NCI-H2029 (cell line): ENCODE data around the gene EPHX1.
"Not testable (repeated sequence)": the region's sequence is repeated elsewhere in the genome, so short reads cannot be mapped to it uniquely, and the experiment has no call there.

ENCODE experiments used
- DNase-seq: peaks from one replicate; lab custom pipeline; 2025; lab: John Stamatoyannopoulos, UW

The EPHX1 gene

GRCh38 chr1:225809842-225810578 is at the start of gene EPHX1:
EPHX1 (plus strand) TSS chr1:225810124; CDS start chr1:225828730, 18,606 bp downstream.
- DNase-seq: peak; percentile 77

DNA sequence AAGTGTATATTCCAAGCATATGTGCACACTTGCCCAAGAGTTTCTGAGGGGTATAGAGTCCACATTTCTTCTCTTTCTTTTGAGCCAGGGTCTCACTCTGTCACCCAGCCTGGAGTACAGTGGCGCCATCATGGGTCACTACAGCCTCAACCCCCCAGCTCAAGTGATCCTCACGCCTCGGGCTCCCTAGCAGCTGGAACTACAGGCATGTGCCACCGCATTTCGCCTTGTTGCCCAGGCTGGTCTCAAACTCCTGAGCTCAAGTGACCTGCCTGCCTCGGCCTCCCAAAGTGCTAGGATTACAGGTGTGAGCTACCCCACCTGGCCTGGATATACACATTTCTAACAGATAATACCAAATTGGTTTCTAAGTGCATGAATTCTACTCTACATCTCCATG is 49.4 kb upstream of the EPHX1 start:
- no peak for DNase-seq

DNA sequence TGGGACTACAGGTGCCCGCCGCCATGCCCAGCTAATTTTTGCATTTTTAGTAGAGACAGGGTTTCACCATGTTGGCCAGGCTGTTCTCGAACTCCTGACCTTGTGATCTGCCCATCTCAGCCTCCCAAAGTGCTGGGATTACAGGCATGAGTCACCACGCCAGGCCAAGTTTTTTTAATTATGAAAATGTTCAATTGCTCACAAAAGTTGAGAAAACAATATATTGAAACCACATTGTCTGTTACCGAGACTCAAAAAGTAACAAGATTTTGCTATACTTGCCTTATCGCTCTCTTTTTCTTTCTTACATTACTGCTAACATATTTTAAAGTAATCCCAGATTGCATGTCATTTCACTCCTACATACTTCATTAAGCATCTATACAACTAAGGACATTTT is 48.5 kb upstream of the EPHX1 start:
- DNase-seq: not testable (repeated sequence)

DNA sequence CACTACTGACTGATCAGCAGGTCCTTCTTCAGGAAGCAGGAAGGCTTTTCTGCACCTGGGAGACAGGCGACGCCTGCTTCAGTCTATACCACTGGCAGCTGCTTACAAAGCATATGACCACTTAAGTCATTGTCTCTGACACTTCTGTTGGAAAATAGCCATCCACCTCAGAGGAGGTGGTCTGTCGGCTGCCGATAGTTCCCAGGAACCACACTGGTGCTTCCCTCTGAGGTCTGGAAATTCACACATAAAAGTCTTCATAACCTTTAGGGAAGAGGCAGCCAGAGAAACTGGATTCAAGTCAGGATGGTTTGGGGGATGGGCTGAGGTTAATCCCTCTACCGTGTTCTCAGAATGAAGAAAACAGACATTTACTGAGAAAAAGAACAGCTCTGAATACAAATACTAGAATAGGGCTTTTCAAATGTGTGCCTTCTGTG is 47.9 kb upstream of the EPHX1 start:
- peak; percentile 84 for DNase-seq

DNA sequence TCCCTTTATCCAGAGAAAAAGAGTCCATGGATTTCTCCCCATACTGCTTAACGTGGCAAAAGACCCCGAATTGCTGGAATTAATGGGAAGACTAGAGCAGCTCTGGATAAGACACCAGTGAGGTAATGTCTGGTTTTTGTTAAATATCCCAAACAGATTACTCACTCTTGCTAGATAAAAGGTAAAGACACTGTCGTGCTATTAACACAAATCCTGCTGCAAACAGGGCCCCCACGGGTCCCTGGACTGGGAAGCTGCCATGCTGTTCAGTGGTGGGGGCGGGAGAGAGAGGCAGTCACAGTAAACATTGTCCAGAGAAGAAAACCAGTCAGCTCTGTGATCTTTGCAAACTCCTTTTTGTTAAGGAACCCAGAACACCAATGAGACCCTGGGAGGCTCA is 47.5 kb upstream of the EPHX1 start:
- DNase-seq: no peak

DNA sequence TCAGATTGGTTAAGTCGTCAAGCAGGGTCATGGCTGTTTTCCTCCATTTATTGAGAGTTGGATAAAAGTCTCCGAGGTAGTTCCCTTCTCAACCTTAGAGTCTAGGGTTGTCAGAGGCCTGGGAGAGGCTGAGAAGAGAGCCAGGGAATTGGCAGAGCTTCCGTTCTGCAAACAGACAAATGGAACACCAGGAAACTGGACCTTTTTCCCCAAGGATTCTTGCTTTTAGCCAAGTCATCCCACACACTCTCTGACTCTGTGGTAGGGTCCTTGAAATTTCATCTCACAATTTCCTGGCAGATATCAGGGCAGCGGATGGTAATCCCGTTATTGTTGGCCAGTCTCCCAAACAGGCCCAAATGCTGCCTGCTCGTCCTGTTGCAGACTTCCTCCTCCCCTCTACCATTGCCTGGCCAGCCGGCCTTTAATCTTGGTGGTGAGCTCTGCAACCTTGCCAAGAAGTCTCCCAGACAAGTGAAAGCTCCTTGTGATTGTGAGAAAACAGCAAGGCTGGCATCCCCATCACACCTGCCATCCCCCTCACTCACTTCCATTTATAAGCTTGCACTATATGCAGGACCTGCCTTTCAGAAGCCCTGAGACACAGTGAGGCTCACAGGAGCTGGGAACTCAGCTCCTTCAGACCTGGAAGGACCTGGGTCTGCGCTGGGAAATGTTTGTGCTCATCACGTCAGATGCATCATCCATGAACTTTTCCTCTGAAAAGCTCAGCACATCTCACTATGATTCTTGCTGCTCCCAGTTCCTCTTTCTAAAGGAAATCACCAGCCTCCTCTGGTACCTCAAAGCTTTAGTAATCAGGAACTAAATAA is 46.0 kb upstream of the EPHX1 start:
- DNase-seq: peak; percentile 59

GRCh38 chr1:225765982-225766674 is 43.8 kb upstream of the EPHX1 start:
- DNase-seq: no peak

- peak; percentile 61 for DNase-seq
Observed at GRCh38 chr1:225766967-225767633, 42.8 kb upstream of the EPHX1 start.

DNA sequence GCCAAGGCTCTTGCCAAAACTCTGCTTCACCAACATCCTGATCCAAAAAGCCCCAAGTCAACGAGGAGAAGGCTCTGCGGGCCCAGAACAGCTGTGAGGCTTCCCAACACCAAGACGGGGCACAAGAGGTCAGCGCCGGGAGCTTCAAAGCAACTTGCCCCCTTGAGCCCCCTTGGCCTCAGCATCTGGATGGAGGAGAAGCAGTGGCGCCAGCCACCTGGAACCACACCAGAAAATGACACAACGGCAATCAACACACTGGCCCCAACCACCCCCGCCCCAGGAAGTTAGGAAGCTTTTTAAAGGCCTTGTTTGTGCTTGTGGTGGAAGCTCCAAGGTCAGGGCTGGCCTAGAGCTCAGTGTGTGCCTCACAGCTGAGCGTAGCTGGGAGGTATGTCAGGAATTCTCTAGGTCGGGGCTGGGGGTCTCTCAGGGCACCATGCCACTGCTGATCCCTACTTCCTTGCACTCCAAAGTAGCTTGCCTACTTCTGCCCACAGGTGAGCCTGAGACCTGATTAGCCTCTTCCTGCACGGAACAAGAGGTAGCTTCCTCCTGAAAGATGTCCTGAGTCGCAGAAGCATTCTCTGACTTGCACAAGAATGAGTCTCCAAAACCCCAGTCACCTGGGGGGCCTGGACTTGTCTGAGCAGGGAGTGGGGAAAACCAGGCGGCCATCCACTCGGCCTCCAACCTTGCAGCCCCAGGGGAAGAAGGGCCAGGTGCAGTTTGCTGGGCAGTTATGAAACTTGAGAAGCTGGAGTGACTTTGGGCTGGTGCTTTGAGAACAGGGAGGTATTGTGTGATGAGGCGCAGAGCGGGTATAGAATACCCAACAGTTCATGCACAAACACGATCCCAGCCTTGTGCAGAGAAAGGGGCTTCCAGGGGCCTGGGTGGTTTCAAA is 42.0 kb upstream of the EPHX1 start:
- DNase-seq: peak; percentile 90

DNA sequence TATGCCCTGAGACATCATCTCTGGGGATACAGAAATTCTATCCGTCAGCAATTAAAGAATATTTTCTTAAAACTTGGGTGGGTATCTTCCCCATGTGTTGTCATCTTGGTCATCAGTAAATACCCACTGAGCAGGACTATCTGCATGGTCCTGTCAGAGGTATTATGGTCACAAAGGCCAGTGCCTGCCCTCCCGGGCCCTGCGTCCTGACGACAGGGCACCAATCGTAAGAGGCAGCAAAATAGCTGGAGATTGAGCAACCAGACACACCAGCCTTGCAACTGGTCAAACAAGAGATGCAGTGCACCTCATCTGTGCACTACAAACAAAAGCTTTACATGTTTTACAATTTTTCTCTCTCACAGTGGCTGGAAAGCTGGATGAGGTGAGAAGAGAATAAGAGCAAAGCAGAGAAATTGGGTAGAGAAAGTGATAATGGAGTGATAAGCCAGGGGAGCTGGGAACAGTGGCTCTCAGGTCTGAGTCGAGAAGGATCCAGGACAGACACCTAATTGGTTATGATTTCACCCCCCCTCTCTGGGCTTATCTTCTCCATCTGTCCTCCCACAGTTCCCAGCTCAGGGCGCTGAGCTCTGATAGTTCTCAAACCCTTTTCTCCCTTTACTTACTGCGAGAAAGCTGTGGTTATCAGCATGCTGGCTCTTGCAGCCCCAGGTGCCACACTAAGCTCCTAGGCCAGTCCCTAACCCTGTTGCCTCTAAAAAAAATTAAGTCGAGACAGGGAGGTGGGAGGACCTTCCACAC is 41.1 kb upstream of the EPHX1 start:
- DNase-seq: no peak

- DNase-seq: no peak
Observed at GRCh38 chr1:225769687-225770086, 40.2 kb upstream of the EPHX1 start.

DNA sequence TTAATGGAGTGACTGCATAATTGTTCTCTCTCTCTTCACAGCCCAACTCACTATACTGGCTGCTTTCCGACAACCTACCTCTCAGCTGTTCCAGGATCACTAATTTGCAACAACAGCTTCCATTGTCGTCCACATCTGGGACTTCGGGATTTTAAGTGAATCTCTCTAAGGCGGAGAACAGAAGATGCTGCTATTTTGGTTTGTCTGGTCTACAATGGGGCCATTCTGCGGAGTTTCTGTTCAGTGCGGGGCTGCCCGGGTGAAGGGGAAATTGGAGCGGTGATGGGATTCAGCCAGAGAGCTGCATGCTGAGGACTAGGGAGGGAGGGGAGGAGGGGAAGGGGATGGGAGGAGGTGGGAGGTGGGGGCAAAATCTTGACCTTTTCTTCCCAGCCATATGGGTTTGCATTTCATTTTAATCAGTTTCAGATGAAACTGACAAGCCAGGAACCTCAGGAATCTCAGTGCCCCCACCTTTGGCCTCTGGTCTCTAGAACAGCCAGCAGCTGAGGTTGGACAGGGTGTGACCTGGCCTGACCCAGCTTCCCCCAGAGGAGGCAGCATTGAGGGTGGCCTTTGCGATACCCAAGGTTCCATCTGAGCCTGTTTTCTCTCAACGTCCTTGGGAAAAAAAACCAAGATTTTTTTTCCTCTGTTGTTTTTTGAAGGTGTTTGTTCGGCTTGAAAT is 39.2 kb upstream of the EPHX1 start:
- no peak for DNase-seq

GRCh38 chr1:225771661-225772322 is 38.1 kb upstream of the EPHX1 start:
- no peak for DNase-seq

GRCh38 chr1:225772323-225772768 is 37.6 kb upstream of the EPHX1 start:
- DNase-seq: peak; percentile 87

DNA sequence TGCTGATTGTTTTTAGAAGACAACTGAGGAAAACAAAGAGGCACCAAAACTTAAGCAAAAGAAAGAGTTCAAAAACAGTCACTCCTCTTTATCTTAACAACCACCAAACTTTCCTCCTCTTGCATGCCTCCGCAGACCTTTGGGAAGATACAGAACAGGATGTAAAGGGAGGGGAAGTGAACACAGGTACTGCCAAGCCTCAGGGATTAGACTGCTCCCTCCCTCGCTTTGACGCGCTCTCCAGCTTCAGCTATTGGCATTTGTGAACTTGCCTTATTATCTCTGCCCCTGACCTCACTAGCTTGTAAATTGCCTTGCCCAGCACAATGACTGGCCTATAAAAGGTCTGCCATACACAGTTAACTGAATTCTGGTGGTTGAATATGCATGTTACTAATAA is 37.1 kb upstream of the EPHX1 start:
- no peak for DNase-seq

DNA sequence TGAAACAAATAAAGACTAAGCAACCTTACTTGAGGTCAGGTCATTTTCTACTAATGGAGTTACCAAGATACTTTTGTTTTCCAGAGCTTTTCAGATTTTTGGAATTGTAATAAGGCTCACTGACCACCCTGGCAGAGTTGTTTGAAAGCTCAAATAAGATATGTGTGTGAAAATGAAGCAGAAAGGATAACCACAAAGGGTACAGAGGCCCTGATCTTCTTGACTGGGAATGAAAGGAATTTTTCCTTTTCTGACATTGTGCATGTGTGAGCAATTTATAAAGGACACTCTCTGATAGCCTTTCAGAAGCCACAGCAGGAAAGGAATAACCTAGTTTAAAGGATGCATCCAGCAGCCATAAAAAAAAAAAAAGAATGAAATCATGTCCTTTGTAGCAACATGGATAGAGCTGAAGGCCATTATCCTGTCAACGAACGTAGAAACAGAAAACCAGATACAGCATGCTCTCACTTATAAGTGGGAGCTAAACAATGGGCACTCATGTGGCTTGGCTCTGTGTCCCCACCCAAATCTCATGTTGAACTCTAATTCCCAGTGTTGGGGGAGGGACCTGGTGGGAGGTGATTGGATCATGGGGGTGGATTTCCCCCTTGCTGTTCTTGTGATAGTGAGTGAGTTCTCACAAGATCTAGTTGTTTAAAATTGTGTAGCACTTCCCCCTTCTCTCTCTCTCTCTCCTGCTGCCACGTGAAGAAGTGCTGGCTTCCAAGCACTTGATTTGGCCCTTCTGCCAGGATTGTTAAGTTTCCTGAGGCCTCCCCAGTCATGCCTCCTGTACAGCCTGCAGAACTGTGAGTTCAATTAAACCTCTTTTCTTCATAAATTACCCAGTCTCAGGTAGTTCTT is 35.4 kb upstream of the EPHX1 start:
- peak; percentile 15 for DNase-seq

GRCh38 chr1:225776294-225776693 is 33.6 kb upstream of the EPHX1 start:
- no peak for DNase-seq

DNA sequence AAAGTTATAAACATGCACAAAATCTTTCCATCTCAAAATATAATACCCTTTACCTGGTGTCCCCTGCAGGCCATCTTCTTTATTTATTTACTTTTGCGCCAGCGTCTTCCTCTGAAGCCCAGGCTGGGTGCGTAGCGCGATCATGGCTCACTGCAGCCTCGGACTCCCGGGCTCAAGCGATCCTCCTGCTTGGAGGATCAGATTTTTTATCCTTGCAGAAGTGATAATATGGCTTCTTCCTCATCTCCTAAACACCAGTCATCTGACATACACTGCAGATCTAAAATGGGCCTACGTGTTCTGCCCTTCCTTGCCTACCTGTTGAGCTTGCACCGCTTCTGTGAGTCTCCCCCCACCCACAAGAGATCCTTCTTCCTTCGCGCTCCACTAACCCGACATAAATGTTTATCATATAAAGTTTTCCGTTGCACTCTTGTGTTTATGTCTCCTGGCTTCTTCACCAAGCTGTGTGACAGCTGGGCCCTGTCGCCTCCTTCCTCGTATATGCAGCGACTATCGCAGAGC is 32.8 kb upstream of the EPHX1 start:
- DNase-seq: peak; percentile 39
